GM19452 (cell line): ENCODE results near the gene GALNT9.

ENCODE experiments used
- ATAC-seq: cut with Tn5 transposase; IDR thresholded peaks from one replicate; pipeline ENCODE4 v1.9.1; 2021; ENCODE audit not compliant: unreplicated experiment

GALNT9 gene

GRCh38 chr12:132344601-132345000, 15.2 kb upstream of the GALNT9 start:
- no peak for ATAC-seq

DNA sequence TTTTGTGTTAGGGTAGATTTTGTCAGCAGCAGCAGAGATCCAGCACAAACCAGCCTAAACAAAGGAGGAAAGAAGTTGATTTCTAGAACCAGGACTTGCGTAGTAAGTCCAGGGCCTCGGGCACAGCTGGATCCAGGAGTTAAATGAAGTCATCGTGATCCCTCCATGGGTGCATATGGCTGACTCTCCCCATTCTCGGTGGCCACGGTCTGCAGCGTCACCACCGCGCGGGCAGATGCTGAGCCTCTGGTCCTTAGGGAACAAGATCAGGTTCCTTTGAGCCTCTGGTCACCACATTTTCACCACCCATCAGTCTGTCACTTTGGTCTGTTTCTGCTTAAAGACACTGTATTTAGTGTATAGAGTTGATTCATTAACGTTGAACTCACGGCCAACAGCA, 14.8 kb upstream of the GALNT9 start:
- ATAC-seq = no peak

- ATAC-seq = no peak
These were observed 14.1 kb upstream of the GALNT9 start for GRCh38 chr12:132343294-132344004.

GRCh38 chr12:132342251-132343227, 13.2 kb upstream of the GALNT9 start:
- ATAC-seq = no peak

GRCh38 chr12:132341318-132342050, 12.1 kb upstream of the GALNT9 start:
- no peak for ATAC-seq

DNA sequence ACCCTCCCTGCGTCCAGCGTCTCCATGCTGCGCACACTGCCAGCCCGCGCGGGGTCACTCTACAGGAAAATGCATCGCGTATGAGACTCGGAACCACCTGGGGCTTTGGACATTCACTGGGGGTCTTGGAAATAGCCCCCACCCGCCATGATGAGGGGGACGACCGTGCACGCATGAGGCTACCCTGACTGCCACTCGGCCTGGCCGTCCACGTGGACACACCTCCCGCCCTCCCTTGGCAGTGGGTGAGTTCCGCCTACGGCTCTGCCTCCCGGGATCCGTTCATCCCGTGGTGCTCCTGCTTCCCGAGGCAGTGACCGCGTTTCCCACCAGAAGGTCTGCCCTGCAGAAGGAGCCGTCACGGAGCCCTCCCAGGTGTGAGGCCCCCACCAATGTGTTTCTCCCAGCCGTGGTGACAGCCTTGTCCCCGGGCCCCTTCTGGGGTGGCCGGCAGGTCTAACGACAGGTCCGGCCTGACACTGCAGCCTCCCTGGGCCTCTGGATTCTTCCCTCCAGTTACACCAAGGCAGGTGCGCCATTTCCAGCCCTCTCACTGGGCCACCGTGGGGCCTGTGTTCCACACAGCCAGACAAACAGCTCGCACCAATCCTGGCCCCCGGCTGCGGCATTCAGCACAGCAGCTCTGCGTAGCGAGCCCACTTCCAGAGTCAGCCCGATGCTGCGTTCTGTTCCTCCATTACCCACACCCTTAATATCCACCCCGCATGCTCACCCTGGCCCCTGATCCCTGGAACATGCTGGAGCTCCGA, 11.1 kb upstream of the GALNT9 start:
- ATAC-seq = no peak

DNA sequence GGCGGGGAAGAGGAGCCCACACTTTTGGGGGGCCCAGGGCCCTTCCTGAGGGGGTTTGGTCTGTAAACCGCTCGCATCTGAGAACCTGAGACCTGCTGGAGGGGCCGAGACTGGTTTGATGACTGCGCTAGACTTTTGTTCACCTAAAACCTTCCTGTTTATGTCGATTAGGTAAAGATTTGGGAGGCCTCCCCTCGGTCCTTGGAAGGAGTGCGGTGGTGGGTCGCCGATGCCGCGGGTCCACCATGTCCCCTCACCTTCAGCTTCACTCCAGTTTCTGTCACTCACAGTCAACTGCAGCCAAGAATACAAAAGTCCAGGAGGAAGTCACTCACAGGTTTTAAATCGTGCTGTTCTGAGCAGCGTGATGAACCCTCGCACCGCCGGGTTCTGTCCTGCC, 10.5 kb upstream of the GALNT9 start:
- no peak for ATAC-seq

DNA sequence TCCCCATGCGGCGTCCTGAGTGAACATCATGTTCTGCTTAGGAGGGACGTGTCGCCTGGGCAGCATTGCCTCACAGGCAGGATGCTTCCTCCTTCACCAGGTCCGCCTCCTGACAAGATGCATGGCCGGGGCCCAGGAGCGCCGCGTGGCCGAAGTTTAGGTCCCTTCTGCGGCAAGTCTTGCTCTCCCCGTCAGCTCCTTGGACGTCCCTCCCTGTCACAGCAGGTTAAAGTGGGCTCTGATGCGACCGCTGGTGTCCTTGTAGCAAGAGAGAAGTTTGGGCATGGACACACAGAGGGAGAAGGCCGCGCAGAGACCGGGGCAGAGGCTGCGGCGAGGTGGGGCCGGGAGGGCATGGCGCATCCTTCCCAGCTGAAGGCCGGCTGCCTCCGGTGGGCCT, 9.4 kb upstream of the GALNT9 start:
- ATAC-seq = no peak

DNA sequence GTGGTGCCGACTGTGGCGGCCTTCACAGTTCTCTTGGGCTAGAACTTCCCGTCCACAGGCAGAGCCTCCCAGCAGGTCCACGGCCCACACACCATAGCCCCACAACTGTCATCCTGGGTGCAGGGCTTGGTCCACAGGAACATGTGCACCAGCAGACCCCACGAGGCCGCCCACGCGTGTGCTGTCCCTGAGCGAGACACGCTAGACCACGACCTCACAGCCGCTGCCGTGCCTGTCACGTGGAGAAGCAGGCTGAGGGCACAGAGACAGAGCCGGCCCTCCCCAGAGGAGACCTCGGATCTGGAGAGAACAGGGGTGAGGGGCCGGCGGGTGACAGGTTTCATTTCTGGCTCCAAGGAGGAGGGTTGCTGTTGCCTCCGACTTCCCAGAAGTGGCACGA, 8.9 kb upstream of the GALNT9 start:
- no peak for ATAC-seq

DNA sequence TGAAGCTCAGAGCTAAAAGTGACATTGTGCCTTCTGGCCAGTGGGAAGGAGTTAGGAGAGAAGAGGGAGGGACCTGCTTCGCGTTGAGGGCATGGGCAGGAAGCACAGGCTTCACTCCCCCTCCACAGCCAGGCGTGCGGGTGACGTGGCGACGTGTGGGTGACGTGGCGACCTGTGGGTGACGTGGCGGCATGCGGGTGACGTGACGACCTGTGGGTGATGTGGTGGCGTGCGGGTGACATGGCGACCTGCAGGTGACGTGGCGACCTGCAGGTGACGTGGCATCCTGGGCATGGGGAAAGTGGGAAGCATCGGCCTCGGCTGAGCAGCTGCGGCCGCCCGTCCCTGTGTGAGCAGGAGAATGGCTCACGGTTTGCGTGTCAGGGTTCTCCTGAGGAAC, 8.2 kb upstream of the GALNT9 start:
- ATAC-seq = no peak

DNA sequence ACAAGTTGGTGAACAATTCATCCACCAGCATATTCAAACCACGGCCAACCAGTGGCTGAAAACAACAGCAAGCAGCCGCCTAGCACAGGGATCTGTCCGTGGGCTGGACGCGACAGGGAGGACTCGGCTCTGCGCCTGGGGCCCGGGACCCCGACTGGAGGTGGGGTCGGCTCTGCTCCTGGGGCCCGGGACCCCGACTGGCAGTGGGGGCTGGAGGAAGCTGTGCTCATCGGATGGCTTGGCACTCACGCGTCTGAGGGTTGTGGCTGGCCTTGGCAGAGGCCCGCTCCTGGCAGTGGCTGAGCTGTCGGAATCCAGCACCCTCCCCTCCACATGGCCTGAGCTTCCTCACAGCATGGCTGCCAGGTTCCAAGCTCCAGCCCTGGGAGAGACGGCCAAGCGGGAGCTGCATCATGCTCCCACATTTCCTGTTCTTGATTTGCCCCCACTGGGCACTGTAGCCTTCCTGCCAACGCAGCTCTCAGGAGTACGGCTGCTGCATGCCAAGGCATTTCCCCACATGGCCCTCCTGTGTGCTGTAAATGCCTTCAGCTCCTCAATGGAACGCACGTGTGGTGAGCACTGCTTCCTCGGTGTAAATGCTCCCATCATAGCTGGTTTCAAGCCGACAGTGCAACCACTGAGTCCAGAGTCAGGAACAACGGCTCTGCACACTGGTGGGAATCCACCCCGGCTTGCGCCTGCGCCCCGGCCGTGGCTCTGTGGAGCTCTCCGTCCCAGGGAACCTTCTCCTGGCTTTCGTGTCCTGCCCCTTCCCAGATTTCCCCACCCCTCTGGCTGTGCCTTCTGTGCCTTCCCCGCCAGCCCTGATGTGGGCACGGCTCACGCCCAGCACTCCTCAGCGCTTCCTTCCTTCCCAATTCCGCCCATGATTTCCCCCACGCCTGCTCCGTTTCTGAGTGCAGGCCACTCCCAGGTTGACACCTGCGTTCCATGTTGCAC, 7.3 kb upstream of the GALNT9 start:
- no peak for ATAC-seq

GRCh38 chr12:132335179-132335756, 5.9 kb upstream of the GALNT9 start:
- no peak for ATAC-seq

DNA sequence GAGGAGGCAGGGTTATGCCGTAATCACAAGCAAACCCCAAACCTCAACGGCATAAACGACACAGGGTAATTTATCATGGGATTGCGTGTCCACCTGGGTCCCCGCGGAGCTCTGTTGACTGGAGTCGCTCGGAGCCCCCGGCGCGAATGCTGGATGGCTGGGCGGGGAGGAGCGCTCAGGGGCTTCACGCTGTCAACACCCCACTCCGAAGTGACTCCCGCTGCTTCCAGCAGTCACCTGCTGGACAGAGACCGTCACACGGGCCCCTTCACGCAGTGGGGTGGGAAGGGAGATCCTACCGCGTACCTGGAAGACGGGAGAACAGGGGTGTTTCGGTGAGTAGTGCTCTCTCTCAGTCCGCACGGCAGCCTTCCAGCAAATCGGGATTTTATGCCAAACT, 4.4 kb upstream of the GALNT9 start:
- no peak for ATAC-seq

GRCh38 chr12:132333273-132333672, 3.9 kb upstream of the GALNT9 start:
- ATAC-seq = no peak

- no peak for ATAC-seq
These were observed 1.1 kb upstream of the GALNT9 start for GRCh38 chr12:132330549-132330881.

DNA sequence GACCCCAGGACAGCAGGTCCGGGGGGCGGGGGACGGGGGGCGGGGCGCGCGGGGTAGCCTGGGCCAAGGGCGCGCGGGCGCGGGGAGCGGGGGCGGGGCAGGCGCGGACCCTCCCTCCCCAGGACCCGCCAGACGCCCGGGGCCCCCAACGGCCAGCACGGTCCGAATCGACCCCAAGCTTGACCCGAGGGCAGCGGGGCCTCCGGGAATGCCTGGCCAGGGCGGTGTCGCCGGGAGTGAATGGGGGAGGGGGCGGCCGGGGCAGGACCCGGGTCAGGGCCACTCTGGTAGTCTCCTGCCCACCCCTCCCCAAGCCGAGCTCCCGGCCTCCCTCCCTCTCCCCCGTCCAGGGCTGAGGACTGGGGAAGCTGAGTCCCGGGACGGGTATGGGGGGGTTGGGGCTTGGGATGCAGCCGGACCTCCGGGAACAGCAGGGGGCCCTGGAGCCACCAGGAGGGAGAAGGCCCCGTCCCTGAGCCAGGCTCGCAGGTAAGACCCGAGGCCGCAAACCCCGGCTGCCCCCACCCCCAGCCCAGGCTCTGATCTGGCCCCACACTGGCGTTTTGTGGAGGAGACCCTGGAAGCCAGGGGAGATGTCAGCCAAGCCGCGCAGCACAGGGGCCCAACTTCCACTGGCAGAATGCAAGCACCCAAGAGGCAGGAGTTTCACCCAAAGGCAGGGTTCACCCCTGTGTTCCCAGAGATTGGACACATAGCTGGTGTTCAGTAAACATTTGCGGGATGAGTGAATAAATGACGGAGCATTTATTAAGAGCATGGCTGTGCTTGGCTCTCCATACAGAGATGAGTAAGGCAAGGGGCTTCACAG, 545 bp upstream of the GALNT9 start:
- ATAC-seq = no peak

- ATAC-seq = no peak
These were observed 933 bp downstream of the GALNT9 start for GRCh38 chr12:132328282-132329029.
